GM18519 (cell line): ENCODE data around the gene KLF8.
"Not testable (repeated sequence)": the region's sequence is repeated elsewhere in the genome, so short reads cannot be mapped to it uniquely, and the experiment has no call there.

ENCODE experiments used
- ATAC-seq: cut with Tn5 transposase; IDR thresholded peaks from one replicate; pipeline ENCODE4 v1.9.1; 2021; ENCODE audit warnings: mild to moderate bottlenecking, moderate library complexity; ENCODE audit not compliant: unreplicated experiment, low FRiP score

KLF8 gene

DNA sequence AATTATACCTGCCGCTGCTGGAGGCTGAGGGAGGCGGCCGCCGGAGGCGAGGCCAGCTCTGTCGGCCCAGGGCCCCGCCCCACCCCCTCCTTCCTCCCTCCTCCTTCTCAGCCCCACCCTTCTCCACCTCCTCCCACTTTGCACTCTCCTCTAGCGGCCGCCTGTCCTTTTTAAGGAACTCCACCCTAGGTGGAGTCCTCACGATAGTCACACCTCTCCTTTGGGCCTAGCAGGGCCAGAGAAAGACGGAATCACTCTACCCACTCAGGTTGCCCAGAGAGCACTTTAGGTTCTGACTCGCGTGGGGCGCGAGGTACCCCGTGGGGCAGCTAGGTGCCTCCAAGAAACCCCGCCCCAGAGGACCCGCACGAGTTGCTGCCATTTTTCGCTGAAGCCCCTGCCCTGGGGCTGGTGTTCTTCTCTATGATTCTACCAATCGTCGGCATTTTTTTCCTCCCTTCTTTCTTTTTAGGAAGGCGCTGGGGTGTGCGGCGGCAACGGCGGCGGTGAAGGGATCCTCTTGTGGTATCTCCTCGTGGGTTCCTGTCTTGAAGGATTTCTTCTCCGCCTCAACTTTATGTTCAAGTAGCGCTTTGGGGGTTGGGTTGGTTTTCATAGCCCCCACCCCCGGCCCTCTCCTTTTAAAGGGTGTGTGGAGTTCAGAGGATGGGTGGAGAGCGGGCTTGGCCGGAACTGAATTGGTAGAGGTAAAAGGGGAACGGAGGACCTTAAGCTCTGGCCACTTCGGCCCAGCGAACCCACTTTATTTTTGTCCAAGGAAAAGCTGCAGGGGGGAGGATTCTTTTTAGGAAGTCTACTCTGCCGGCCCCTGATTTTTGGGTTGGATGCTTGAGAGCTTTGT lies at the start of gene KLF8:
KLF8 (plus strand) TSS at position 136 of the 862 bp plus-strand sequence. CDS start 979 bp downstream, outside the sequence.
- ATAC-seq, result peak; percentile 39

DNA sequence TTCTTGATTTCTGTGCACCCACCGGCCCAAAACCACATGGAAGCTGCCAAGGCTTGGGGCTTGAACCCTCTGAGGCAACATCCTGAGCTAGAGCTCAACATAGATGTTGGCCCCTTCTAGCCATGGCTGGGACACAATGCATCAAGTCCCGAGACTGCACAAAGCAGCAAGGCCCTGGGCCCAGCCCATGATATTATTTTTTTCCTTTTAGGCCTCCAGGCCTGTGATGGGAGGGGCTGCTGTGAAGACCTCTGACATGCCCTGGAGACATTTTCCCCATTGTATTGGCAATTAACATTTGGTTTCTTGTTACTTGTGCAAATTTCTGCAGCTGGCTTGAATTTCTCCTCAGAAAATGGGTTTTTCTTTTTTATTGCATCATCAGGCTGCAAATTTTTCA lies 25.2 kb upstream of the KLF8 start:
- not testable (repeated sequence) for ATAC-seq

DNA sequence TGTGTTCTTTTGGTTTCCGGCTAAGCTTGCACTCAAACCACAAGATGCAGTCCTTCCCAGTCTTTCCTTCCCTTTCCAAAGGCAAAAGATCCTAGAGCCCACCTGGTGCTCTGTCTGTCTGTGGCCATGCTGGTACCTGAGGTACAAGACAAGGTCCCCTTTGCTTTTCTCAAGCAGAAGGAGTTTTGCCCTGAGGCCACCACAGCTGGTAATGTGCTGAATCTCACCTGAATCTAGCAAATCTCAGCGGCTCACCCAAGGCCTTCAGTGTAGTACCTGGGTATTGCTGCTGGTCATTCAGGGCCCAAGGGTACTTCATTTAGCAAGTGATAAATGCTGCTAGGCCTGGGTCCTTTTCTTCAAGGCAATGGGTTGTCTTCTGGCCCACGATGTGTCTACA lies 20.5 kb upstream of the KLF8 start:
- ATAC-seq, result no peak

GRCh38 chrX:56216332-56216731 lies 15.8 kb upstream of the KLF8 start:
- no peak for ATAC-seq

GRCh38 chrX:56219700-56220099 lies 12.5 kb upstream of the KLF8 start:
- ATAC-seq, result no peak

- no peak for ATAC-seq
Observed at GRCh38 chrX:56221101-56221500, 11.1 kb upstream of the KLF8 start.

DNA sequence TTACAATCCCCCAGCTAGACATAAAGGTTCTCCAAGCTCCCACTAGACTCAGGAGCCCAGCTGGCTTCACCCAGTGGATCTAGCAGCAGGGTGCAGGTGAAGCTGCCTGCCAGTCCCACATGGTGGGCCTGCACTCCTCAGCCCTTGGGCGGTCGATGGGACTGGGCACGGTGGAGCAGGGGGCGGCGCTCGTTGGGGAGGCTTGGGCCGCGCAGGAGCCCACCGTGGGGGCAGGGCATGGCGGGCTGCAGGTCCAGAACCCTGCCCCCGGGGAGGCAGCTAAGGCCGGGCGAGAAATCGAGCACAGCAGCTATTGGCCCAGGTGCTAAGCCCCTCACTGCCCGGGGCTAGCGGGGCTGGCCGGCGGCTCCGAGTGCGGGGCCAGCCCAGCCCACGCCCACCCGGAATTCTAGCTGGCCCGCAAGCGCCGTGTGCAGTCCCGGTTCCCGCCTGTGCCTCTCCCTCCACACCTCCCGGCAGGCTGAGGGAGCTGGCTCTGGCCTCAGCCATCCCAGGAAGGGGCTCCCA lies 9.6 kb upstream of the KLF8 start:
- ATAC-seq, result no peak

DNA sequence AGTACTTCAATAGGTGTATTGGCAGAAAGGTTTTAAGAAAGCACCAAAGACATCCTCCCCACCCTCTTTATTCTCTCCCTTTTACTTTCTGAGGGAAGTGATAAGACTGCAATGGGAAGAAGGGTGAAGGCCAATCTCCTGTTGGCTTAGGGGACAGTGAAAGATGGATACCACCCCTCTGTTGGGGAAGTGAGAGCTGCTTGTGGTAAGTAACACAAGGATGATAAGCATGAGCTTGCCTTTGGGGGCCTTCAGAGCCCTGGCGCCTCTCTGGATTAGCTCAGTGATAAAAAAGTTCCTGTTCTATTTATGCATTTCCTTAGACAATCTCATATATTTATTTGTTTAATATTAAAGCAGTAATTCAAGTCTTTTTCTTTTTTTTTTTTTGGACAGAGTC lies 5.2 kb upstream of the KLF8 start:
- ATAC-seq, result no peak

- no peak for ATAC-seq
Observed at GRCh38 chrX:56228914-56229313, 3.2 kb upstream of the KLF8 start.

DNA sequence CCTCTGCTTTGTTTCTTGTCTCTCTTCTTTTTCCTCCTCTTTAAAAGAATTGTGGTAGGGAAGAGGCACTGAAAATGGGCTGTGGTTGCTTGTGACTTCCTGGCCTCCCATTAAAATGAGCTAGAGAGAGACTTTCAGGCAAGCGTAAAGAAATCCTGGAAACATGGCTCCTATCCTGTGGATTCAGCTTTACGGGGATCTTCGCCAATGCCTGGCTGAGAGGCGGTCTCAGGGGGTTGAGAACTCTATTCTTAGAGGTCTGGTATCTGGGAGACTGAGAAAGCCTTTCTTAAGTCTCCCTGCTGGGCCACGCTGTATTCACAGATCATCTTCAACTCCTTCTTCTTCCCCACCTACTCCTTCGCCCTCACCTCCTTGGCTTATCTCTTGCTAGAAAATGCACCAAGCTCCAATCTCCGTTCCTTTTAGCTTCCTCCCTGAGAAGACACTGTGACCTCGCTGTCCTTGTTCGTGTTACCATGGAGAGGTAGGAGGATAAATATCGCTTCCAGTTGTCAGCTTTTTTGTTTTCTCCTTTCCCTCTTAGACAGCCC lies 542 bp upstream of the KLF8 start:
- ATAC-seq, result no peak

GRCh38 chrX:56233100-56233499 lies 944 bp downstream of the KLF8 start:
- no peak for ATAC-seq

GRCh38 chrX:56233682-56234081 lies 1.5 kb downstream of the KLF8 start:
- peak; percentile 91 for ATAC-seq

DNA sequence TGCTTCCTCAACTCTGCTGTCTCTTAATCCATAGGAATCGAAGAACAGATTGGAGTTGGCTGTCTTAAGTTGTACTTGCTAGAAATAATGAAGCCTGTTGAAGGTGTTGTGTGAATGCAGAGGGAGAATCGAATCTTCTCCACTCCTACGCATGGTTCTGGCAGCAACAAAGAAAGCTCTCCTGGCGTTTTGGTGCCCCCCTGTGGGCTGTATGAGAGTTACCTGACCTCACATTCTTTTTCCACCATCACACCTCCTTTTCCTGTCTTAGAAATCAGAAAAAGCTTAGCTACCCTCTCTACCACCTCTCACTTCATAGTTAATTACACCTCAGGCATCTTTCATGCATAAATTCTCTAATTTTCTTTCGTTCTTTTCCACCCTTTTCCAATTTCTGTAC lies 16.3 kb downstream of the KLF8 start:
- ATAC-seq, result peak; percentile 75

GRCh38 chrX:56253832-56254703 lies 21.9 kb downstream of the KLF8 start:
- no peak for ATAC-seq

DNA sequence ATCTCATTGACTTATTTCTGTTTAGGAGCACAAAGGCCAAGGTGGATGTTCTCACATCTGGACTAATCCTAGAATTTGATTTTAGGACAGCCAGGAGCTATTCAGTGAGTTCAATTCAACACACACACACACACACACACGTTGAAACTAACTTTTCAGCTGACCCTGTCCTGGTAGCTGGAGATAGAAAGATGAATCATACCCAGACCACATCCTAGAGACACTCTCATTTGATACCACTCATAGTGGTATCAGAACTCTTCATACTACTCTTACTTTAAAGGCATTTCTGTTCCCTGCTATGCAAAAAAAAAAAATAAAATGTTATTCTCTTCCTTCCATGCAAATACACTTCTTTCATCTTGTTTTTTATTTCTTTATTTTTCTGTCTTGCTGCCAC lies 36.7 kb downstream of the KLF8 start:
- ATAC-seq, result peak; percentile 99

- no peak for ATAC-seq
Observed at GRCh38 chrX:56278692-56279091, 46.5 kb downstream of the KLF8 start.

- ATAC-seq, result no peak
Observed at GRCh38 chrX:56279863-56280262, 47.7 kb downstream of the KLF8 start.

- ATAC-seq, result no peak
Observed at GRCh38 chrX:56281789-56282188, 49.6 kb downstream of the KLF8 start.

- no peak for ATAC-seq
Observed at GRCh38 chrX:56284269-56284668, 52.1 kb downstream of the KLF8 start.

DNA sequence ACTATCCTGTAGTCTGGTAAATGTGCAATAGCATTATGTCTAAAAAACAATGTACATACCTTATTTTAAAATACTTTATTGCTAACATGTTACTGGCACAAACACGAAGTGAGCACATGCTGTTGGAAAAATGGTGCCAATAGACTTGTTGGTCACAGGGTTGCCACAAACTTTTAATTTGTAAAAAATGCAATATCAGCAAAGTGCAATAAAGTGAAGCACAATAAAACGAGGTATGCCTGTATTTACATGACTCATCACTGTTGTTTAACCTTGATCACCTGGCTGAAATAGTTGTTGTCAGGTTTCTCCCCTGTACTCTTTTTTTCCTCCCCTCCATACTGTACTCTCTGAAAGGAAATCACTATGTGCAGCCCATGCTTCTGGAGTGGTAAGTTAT lies 56.5 kb downstream of the KLF8 start:
- ATAC-seq, result no peak

GRCh38 chrX:56289449-56289848 lies 57.3 kb downstream of the KLF8 start:
- no peak for ATAC-seq
